Measurements from ENCODE around the gene PLEKHG7. TPM values are rescaled to one million over a fixed set of nuclear protein-coding genes. Genes with fewer than 3 reads are reported as not detected.

The PLEKHG7 gene
- total RNA-seq, 2 donors from 2014 or later: not detected

DNA sequence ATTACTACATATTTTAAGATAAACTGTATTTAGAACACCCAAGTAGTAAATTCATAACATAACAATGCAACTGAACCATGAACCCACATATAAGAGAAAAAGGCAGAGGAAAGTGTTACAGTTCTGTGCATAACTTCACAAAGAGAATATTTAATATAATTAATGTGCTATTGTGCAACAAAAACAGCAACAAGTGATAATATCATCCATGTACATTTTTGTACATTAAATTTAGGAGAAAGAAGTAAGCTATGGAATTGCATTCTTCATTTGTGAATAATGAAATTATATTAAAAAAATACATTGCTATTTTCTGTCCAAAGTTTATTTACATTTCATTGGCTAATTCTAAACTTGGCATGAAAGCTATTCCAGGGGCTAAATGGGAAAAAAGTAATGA lies 72.6 kb downstream of the PLEKHG7 start:
- no peak overlapping the region for H3K4me3 ChIP-seq (ENCODE audit: low read length)
- Mint-ChIP-seq H3K27me3 (ENCODE audit: insufficient read depth) (no peaks in the 10 kb centered on the region), H3K9me3 (no peaks in the 10 kb centered on the region), H3K36me3 (ENCODE audit: low read depth) (peaks cover 16% of the 10 kb centered on the region), H3K4me1 (peaks cover 1% of the 10 kb centered on the region), H3K4me3 (no peak overlapping the region), H3K27ac (no peak overlapping the region)
- no peak overlapping the region for H3K27ac ChIP-seq (ENCODE audit: low read depth, low read length)
- no peak for TF ChIP-seq CTCF (conservative IDR thresholded peaks at IDR 0.05)
- H3K27me3 ChIP-seq (ENCODE audit: control insufficient read depth, insufficient read depth, low read length, poor library complexity, severe bottlenecking): no peaks in the 10 kb centered on the region
- no peaks in the 10 kb centered on the region for H3K9me3 ChIP-seq (ENCODE audit: control insufficient read depth, low read length)
- no peak for DNase-seq
- H3K36me3 ChIP-seq (ENCODE audit: control insufficient read depth, insufficient read depth, low read length): peaks cover 61% of the 10 kb centered on the region
- no peaks in the 10 kb centered on the region for H3K4me1 ChIP-seq (ENCODE audit: control insufficient read depth, insufficient read depth, low read length)
- H3K9ac ChIP-seq (ENCODE audit: extremely low read depth, low read length, poor library complexity, severe bottlenecking): no peak overlapping the region

GRCh38 chr12:92778525-92778924 lies 75.7 kb downstream of the PLEKHG7 start:
- DNase-seq: no peak
- Histone ChIP-seq H3K36me3 (ENCODE audit: control insufficient read depth, insufficient read depth, low read length) (peaks cover 78% of the 10 kb centered on the region), H3K4me3 (ENCODE audit: low read length) (no peak overlapping the region), H3K27ac (ENCODE audit: low read depth, low read length) (no peak overlapping the region), H3K4me1 (ENCODE audit: control insufficient read depth, insufficient read depth, low read length) (no peaks in the 10 kb centered on the region), H3K27me3 (ENCODE audit: control insufficient read depth, insufficient read depth, low read length, poor library complexity, severe bottlenecking) (no peaks in the 10 kb centered on the region), H3K9me3 (ENCODE audit: control insufficient read depth, low read length) (no peaks in the 10 kb centered on the region), H3K9ac (ENCODE audit: extremely low read depth, low read length, poor library complexity, severe bottlenecking) (no peak overlapping the region)
- Mint-ChIP-seq H3K27ac (no peak overlapping the region), H3K4me3 (no peak overlapping the region), H3K27me3 (ENCODE audit: insufficient read depth) (no peaks in the 10 kb centered on the region), H3K36me3 (ENCODE audit: low read depth) (peaks cover 29% of the 10 kb centered on the region), H3K9me3 (no peaks in the 10 kb centered on the region), H3K4me1 (no peaks in the 10 kb centered on the region)
- TF ChIP-seq CTCF (conservative IDR thresholded peaks at IDR 0.05): no peak
- WGBS, 2 experiments (ENCODE audit: insufficient coverage in 1 of 2, insufficient read length in 1 of 2): 96 to 100% methylated on average over 1 to 3 of the region's 3 CpGs

GRCh38 chr12:92779902-92780301 lies 77.1 kb downstream of the PLEKHG7 start:
- H3K4me1 Mint-ChIP-seq: no peaks in the 10 kb centered on the region

More at GRCh38 chr12:92779902-92780301, 77.1 kb downstream of the PLEKHG7 start:
- Histone ChIP-seq H3K4me3 (ENCODE audit: low read length) (no peak overlapping the region), H3K4me1 (ENCODE audit: control insufficient read depth, insufficient read depth, low read length) (no peaks in the 10 kb centered on the region), H3K27ac (ENCODE audit: low read depth, low read length) (no peak overlapping the region), H3K36me3 (ENCODE audit: control insufficient read depth, insufficient read depth, low read length) (peaks cover 85% of the 10 kb centered on the region), H3K9ac (ENCODE audit: extremely low read depth, low read length, poor library complexity, severe bottlenecking) (no peak overlapping the region), H3K9me3 (ENCODE audit: control insufficient read depth, low read length) (no peaks in the 10 kb centered on the region), H3K27me3 (ENCODE audit: control insufficient read depth, insufficient read depth, low read length, poor library complexity, severe bottlenecking) (no peaks in the 10 kb centered on the region)
- H3K36me3 Mint-ChIP-seq (ENCODE audit: low read depth): peaks cover 27% of the 10 kb centered on the region
- no peak overlapping the region for H3K27ac Mint-ChIP-seq
- no peak overlapping the region for H3K4me3 Mint-ChIP-seq
- no peaks in the 10 kb centered on the region for H3K9me3 Mint-ChIP-seq
- no peaks in the 10 kb centered on the region for H3K27me3 Mint-ChIP-seq (ENCODE audit: insufficient read depth)
- DNase-seq: no peak
- 78% methylated on average over 1 of the region's 1 CpG; no CpG with 5 or more reads in 1 of the 2 experiments for WGBS, 2 experiments (ENCODE audit: insufficient coverage in 1 of 2, insufficient read length in 1 of 2)
- no peak for TF ChIP-seq CTCF (conservative IDR thresholded peaks at IDR 0.05)
